HG03558 (cell line): ENCODE measurements around the gene BAZ1A.
A peak's percentile ranks its signal among the peaks of the same experiment; 100 is the strongest.
"Not testable (repeated sequence)": the region's sequence is repeated elsewhere in the genome, so short reads cannot be mapped to it uniquely, and the experiment has no call there.

Experiments used
- ATAC-seq: cut with Tn5 transposase; IDR thresholded peaks from one replicate; pipeline ENCODE4 v1.9.1; 2021; ENCODE audit warnings: moderate number of reproducible peaks; ENCODE audit not compliant: unreplicated experiment; ENCODE audit errors: extremely low read depth

The BAZ1A gene

DNA sequence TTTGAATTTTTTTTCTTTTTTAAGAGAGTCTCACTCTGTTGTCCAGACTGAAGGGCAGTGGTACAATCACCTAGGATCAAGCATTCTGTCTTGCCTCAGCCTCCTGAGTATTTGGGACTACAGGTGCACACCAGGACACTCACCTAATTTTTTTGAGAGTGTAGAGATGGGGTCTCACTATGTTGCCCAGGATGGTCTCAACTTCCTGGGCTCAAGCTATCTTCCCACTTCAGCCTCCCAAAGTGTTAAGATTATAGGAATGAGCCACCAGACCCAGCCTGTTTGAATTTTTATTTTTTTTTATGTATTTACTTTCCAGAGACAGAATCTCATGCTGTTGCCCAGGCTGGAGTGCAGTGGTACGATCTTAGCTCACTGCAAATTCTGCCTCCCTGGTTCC, 11.3 kb downstream of the BAZ1A start:
- no peak for ATAC-seq

DNA sequence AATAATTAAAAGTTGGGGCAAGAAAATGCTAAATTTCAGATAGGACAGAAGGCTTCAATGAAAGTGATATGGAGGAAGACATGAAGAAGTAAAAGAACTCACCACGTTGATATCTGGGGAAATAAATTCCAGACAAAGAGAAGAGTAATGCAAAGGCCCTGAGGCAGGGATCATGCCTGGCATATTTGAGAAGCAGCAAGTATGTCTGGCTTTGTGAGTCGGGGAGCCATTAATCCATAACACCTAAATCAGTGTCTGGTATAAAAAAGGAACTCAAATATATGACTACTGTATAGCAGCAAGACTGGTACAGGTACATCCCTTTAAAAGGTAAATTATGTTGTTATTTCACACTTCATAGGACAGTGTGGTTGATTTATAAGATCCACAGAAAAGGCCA, 16.4 kb downstream of the BAZ1A start:
- ATAC-seq, result no peak

DNA sequence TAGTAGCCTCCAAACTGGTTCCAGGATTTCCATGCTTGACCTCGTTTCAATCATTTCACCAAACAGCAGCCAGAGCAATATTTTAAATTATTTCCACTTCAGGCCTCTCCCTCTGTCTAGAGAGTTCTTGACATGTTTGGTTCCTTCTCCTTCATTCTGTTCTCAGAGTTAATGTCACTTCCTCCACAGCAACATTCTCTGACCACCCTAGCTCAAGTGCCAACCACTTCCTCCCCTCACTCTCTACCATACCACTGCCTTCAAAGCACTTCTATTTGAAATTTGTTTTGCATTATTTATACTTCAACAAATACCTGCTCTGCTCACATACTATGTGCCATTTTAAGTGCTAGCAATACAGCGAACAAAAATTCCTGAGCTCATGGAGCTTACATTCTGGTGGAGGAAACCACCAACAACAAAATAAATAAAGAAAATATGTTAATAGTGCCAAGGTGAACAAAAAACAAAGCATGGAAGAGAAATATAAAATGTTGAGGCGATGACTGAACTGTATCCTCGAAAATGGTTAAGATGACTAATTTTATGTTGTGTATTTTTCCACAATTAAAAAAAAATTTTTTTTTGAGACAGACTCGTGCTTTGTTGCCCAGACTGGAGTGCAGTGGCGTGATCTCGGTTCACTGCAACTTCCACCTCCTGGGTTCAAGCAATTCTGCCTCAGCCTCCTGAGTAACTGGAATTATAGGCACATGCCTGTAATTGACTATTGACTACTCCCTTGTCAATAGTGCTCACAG, 17.3 kb downstream of the BAZ1A start:
- ATAC-seq, result no peak

DNA sequence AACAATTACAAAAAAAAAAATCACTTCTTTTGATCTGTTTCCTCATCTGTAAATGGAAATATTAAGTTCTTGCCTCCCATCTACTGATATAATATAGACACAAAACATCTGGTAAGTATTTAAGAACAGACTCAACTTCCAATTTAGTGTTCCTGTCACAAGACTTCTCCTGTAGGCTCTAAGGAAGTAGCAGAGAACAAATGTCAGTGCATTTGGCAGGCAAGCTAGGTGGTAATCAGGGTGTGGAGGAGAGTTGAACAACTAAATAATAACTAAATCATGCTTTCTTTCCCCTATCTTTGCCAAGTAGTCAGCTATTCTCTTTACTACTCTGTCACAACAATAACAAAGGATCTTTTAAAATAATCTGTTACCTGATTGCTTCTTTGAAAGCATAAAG, 22.1 kb downstream of the BAZ1A start:
- ATAC-seq, result no peak

DNA sequence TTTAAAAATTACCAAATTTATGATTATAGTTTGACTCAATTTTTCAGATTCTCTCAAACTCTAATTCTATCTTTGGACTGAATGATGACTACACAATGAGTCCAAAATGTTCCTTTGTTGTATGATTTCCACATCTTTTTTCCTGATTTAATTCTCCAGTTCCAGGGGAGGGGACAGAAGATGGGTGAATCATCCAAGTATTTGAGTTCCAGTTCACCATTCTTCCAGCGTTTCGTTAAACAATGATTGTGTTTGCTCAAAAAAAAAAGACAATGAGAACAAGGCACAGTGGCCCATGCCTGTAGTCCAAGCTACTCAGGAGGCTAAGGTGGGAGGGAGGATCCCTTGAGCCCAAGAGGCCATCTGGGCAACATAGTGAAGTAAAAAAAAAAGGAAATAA, 23.8 kb downstream of the BAZ1A start:
- no peak for ATAC-seq

DNA sequence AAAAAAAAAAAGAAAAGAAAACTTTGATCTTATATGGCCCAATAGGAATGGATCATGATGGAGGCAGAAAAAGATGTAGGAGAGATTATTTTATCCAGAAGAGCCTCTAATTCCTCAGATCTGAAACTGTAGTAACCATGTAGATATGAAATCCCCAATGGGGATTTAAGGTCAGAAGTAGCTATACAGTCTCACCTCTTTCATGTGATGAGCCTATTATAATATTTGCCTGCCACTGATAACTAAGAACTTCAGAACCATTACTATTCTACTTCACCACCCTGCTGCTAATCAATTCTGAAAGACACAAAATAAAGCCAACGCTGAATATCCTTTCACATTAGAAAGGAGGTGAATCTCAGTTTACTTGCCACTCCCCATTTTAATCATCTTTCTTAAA, 29.3 kb downstream of the BAZ1A start:
- ATAC-seq, result no peak

DNA sequence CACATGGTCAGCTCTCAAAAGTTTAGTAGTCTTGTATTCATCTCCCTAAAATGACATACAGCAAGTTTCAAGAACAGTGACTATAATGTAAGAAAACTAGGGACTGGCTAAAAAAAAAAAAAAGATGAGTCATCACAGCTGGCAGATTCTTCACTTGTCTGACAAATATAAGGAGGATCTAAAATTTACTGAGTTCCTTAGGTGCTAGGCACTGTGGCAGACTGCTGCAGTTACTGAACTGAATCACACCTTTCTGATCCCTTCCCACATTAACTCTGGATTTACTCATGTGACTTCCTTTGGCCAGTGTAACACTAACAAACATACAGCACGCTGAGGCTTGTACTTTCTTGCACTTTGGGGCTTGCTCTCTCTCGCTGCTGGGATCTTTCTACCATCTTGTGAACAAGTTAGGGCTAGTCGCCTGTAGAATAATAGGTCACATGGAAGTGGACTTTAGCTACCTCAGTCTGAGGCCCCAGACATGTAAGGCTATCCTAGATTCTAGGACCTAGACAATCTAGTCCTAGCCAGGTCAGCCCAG, 32.1 kb downstream of the BAZ1A start:
- peak; percentile 54 for ATAC-seq

DNA sequence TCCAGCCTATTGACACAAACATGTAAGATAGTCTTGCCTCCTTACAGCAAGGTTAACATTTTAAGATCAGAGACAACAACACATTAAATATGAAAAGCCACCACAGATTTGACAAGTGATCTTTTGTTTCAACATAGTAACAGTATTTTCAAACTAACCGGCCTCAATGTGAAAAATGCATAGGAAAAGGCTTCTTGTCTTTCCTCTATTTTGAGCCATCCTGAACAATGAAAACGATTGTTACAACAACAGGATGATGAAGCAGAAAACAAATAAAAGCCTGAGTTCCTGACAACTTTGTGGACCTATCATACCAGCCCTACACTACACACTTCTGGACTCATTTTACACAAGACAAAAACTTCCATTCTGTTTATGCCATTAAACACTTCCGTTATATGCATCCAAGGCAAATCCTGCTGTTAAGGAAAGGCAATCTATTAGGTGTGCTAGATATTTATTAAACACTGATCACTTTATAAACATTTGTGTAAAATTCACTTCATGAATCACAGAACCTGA, 37.3 kb downstream of the BAZ1A start:
- ATAC-seq, result no peak

DNA sequence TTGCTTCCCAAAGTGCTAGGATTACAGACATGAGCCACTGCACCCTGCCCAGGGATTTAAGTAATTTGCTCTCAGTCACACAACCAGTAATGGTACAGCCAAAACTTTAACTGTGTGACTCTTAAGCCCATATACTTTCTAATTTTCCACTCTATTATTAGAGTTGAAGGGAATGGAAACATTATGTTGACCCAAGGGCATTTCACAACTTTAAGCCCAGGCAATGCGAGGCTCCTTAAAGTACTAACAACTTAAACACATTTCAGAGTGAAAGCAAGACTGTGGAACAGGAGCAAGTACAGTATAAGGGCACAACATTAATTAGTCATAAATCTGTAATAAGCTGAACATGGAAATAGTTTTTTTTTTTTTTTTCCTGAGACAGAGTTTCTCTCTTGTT, 39.8 kb downstream of the BAZ1A start:
- no peak for ATAC-seq

DNA sequence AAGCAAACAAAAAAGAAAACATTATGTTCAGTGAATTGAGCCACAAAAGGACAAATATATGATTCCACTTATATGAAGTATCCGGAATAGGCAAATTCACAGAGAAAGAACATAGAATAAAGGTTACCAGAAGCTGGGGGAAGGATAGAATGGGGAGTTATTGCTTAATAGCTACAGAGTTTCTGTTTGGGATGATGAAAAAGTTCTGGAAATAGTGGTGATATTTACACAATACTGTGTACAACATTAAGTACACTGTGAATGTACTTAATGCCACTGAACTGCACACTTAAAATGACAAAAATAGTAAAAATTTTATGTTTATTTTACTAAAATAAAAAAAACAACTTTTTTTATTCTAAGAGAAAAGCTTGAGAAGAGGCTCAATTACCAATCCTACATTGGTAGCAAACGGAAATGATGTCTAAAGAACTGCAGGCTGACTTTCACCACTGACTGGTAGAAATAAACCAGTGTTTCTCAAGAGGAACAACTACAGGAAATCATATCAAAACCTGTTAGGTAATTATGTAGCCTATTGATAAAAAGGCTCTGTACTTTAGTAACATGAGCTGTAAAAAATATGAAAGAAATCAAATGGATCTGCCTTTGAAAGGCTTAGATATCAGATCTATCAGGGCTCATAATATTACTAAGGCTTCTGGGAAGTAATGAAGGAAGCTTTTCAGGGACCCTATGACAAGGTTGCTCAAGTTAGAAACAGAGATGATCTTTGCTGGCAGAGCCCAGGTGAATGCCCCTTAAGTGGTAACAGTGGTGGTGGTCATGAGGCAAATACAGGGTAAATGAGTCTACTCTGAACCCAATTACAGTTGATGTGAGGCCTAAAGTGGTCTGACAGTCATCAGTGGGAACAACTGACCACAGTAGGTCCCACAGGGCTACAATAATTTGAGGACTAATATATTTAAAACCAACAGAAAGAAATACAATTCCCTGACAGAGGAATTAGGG, 41.3 kb downstream of the BAZ1A start:
- ATAC-seq, result no peak

DNA sequence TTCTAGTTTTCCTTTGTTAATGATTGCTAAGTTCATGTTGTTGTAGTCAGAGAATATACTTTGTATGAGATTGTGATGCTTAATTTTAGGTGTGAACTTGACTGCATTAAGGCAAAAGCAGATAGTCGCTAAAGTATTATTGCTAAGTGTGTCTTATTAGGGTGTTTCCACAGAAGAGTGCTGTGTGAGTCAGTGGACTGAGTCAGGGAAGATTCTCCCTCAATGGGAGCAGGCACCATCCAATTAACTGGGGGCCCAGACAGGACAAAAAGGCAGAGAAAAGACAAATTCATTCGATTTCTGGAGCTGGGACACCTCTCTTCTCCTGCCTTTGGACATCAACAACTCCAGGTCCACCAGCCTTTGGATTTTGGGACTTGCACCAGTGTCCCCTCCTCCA, 48.5 kb downstream of the BAZ1A start:
- ATAC-seq, result no peak

DNA sequence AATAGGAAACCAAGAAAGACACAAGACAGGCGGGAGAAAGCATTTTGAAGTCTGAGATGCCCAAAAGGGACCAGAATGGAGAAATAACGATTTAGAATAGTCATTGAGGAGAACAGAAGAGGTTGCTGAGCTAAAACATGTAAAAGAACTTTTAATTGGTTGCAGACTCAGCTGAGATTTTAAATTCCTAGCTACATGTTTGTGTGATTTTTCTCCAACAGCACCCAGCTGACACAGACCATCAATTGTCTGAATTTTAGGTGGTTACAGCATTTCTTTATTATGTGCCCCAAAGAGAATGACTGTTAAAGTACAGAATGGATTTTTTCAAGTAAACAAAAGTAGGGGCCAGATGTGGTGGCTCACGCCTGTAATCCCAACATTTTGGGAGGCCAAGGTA, 50.3 kb downstream of the BAZ1A start:
- no peak for ATAC-seq

DNA sequence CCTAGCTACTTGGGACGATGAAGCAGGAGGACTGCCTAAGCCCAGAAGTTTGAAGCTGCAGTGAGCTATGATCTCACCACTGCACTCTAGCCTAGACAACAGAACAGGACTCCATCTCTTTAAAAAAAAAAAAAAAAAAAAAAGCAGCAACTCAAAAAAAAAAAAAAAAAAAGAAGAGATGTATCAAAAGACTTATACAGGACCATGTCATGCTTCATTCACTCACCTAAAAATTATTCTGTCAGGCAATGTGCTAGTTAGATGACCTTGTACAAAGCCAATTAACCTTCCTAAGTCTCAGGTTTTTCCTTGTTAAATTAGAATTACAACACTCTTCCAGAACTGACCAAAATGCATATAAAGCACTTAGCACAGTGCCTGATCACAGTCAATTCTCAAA, 50.9 kb downstream of the BAZ1A start:
- no peak for ATAC-seq

DNA sequence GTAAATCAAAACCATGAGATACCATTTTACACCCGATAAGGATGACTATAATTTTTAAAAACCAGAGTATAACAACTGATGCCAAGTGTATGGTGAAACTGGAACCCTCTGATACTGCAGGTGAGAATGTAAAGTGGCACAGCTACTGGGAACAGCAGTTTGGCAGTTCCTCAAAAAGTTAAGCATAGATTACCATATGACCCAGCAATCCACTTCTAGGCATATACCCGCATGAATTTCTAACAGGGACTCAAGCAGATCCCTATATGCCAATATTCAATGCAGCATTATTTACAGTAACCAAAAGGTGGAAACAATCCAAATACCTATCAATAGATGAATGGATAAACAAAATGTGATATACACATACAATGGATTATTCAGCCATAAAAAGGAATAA, 57.4 kb downstream of the BAZ1A start:
- no peak for ATAC-seq

DNA sequence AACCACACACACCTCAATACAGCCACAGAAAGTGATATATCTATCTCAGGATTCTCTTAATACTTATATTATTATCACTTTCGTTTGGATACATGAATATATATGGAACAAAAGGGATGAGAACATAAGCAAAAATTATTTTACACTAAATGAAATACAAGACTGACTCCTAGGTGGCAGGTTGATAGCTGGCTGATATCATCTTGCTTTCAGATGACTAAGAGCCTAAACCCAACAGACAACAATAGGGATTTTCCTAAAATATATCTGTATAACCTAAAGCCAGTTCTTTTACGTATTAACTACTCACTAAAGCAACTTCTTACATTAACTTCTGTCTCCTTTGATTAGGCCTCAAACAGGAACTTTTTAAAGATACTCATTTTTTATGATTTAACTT, 65.1 kb downstream of the BAZ1A start:
- ATAC-seq, result no peak

DNA sequence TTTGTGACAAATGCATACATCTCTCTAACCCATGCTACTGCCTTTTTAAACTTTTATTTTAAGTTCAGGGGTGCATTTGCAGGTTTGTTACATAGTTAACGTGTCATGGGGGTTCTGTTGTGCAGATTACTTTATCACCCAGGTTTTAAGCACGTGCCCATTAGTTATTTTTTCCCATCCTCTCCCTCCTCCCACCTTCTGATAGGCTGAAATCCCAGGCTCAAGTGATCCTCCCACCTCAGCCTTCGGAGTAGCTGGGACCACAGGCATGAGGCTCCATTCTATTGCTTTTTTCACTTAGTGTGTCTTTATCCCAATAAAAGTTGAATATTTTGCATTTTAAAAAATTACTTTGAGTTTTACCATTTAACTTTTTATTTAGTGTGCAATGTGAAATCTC, 68.9 kb downstream of the BAZ1A start:
- ATAC-seq, result no peak

DNA sequence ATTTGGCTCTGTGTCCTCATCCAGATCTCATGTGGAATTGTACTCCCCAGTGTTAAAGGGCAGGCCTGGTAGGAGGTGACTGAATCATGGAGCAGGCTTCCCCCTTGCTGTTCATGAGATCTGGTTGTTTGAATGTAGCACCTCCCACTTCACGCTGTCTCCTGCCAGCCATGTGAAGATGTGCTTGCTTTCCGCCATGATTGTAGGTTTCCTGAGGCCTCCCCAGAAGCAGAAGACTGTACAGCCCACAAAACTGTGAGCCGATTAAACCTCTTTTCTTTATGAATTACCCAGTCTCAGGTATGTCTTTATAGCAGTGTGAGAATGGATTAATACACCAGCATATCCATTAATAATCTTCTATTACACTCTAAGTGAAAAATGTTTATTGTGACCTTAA, 70.2 kb downstream of the BAZ1A start:
- ATAC-seq, result no peak

DNA sequence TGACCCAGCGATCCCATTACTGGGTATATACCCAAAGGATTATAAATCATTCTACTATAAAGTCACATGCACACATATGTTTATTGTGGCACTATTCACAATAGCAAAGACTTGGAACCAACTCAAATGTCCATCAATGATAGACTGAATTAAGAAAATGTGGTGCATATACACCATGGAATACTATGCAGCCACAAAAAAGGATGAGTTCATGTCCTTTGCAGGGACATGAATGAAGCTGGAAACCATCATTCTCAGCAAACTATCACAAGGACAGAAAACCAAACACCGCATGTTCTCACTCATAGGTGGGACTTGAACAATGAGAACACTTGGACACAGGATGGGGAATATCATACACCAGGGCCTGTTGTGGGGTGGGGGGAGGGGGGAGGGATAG, 76.3 kb downstream of the BAZ1A start:
- ATAC-seq, result not testable (repeated sequence)

DNA sequence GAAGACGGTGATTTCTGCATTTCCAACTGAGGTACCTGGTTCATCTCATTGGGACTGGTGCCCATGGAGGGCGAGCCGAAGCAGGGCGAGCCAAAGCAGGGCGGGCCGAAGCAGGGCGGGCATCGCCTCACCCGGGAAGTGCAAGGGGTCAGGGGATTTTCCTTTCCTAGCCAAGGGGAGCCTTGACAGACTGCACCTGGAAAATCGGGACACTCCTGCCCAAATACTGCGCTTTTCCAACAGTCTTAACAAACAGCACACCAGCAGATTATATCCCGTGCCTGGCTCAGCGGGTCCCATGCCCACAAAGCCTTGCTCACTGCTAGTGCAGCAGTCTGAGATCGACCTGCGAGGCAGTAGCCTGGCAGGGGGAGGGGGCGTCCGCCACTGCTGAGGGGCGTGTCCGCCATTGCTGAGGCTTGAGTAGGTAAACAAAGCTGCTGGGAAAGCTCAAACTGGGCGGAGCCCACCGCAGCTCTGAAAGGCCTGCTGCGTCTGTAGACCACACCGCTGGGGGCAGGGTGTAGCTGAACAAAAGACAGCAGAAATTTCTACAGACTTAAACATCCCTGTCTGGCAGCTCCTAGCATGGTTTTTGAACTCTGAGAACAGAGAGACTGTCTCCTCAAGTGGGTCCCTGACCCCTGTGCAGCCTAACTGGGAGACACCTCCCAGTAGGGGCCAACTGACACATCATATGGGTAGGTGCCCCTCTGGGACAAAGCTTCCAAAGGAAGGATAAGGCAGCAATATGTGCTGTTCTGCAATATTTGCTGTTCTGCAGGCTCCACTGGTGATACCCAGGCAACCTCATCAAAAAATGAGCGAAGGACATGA, 77.2 kb downstream of the BAZ1A start:
- no peak for ATAC-seq

DNA sequence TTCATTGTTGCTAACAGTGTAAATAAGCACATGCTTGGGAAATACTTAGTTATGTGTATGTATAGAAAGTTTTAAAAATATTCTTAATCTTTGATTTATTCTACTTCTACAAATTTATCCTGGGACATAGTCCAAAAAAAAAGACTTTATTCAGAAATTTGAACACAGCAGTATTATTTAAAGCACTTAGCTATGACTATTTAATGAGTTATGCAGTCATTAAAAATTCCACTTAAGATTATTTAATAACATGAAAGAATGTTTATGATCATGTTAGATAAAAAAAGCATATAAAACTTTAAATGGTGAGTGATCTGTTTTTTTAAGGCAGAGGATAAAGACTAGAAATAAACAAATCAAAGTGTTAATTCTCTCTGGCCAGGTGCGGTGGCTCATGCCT, 78.3 kb downstream of the BAZ1A start:
- no peak for ATAC-seq
